Breast epithelium (tissue), 4 donors: Measurements from ENCODE around the gene FASTK. TPM values are rescaled to one million over a fixed set of nuclear protein-coding genes. Genes with fewer than 3 reads are reported as not detected.
A peak's percentile ranks its signal among the peaks of the same experiment; 100 is the strongest.

Source experiments
- DNase-seq, 2 donors: peaks; one replicate each; pipeline ENCODE4 v3.0.0-alpha.2; 2019; ENCODE audit warnings: low spot score in 2 of 2
- H3K27ac ChIP-seq, 2 donors: fragments of 200-600 bp; sonication (generic) in 1 of 2; one replicate each; pipeline ENCODE4 v1.5.1; 2016 to 2019; ENCODE audit warnings: mild to moderate bottlenecking in 1 of 2
- H3K27me3 ChIP-seq, 2 donors: fragments of 200-600 bp; sonication (generic) in 1 of 2; one replicate each; pipeline versions ENCODE4 v1.5.1 to v1.6.0; 2017 to 2019; ENCODE audit warnings: control low read depth in 1 of 2, mild to moderate bottlenecking in 1 of 2
- H3K36me3 ChIP-seq: fragments of 200-600 bp; one replicate; pipeline ENCODE4 v1.5.1; 2019
- H3K4me1 ChIP-seq, 2 donors: fragments of 200-600 bp; sonication (generic); one replicate each; pipeline ENCODE4 v1.5.1; 2016 to 2019; ENCODE audit warnings: control low read depth in 1 of 2
- H3K4me3 ChIP-seq, 3 donors: fragments of 200-600 bp; sonication (generic); 1 replicate in 2 of 3; 2 replicates in 1 of 3; pipeline ENCODE4 v1.5.1; 2016 to 2019; ENCODE audit warnings: mild to moderate bottlenecking in 3 of 3, moderate library complexity in 2 of 3
- H3K9me3 ChIP-seq, 2 donors: fragments of 200-600 bp; sonication (generic) in 1 of 2; one replicate each; pipeline ENCODE4 v1.5.1; 2016 to 2019; ENCODE audit warnings: control low read depth in 1 of 2
- POLR2A ChIP-seq: fragments of 450-650 bp; IDR thresholded peaks from one replicate; pipeline ENCODE4 v1.6.1; 2016; ENCODE audit warnings: antibody characterized with exemption, mild to moderate bottlenecking, moderate library complexity
- POLR2AphosphoS5 ChIP-seq, 3 donors: sonication (generic); formaldehyde crosslinking; IDR thresholded peaks; one replicate each; pipeline ENCODE4 v1.6.1; 2017; ENCODE audit warnings: antibody characterized with exemption in 3 of 3
- intact Hi-C: fragments of 100-400 bp; cut with DNase I; formaldehyde crosslinking; loops from one replicate; pipeline ENCODE4 v1.15.1; 2023; ENCODE audit warnings: low total_unique reads
- total RNA-seq, 3 donors: library from RNA; depleted of rRNA; stranded (reverse); fragments of >200 nt; gene quantifications; one replicate each; pipeline ENCODE4 v1.1.0, GENCODE V29; 2016
- TF ChIP-seq, protein P1 (sequence below), 3 donors: fragments of 450-650 bp; IDR thresholded peaks; one replicate each; pipeline ENCODE4 v1.5.1; 2016 to 2017; ENCODE audit warnings: antibody characterized with exemption in 3 of 3, mild to moderate bottlenecking in 3 of 3, moderate library complexity in 3 of 3

Gene FASTK
- total RNA-seq, 3 donors from 2014 or later = 45.6 to 63.5 (median 60.0) TPM

- no peaks in the 10 kb centered on the region for H3K9me3 ChIP-seq
- intact Hi-C loops = no loop called here
Measured at GRCh38 chr7:151102991-151103390, 22.4 kb upstream of the FASTK start.

DNA sequence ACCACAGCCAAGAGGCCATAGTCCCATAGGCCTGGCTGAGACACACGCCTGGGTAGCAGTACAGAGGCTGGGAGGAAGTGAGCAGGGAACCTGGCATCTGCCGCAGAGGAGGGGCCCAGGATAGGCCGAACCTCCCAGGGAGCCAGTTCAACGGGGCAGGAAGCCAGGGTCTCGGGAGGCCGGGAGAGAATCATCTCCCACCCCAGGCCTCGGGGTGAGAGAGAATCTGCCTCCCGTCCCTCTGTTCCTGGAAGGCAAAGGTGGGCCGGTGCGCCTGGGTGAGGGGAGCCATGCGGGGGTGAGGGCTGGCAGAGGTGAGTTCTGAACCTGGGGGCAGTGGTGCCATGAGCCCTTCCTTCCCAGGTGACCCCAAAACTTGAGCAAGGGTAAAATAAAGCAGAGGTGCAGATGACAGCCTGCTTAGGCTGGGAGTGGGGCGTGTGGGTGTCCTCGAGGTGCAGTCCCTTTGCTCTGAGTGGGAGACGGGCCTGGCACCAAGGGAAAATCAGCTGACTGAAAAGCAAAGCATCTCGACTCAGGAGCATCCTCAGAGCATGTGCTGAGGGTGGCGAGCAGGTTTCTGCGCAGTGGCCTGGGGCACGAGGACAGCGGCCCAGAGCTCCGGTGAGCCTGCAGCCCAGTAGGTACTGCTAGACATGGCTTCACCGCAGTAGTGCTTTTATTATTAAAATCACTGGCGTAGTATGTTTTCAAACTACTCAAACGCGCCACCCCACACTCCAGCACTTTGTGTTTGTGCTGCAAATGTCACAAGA, 21.2 kb upstream of the FASTK start:
- TF ChIP-seq POLR2A (no peak), POLR2AphosphoS5 (IDR thresholded peaks at IDR 0.05) (no peak)
- TF ChIP-seq, protein P1, sequence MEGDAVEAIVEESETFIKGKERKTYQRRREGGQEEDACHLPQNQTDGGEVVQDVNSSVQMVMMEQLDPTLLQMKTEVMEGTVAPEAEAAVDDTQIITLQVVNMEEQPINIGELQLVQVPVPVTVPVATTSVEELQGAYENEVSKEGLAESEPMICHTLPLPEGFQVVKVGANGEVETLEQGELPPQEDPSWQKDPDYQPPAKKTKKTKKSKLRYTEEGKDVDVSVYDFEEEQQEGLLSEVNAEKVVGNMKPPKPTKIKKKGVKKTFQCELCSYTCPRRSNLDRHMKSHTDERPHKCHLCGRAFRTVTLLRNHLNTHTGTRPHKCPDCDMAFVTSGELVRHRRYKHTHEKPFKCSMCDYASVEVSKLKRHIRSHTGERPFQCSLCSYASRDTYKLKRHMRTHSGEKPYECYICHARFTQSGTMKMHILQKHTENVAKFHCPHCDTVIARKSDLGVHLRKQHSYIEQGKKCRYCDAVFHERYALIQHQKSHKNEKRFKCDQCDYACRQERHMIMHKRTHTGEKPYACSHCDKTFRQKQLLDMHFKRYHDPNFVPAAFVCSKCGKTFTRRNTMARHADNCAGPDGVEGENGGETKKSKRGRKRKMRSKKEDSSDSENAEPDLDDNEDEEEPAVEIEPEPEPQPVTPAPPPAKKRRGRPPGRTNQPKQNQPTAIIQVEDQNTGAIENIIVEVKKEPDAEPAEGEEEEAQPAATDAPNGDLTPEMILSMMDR (IDR thresholded peaks at IDR 0.05) = no peak
- Histone ChIP-seq H3K4me1 (no peaks in the 10 kb centered on the region), H3K27ac (peak overlapping the region in 1 of 2 donors; percentile 19), H3K36me3 (no peaks in the 10 kb centered on the region), H3K9me3 (no peaks in the 10 kb centered on the region), H3K4me3 (no peak overlapping the region), H3K27me3 (no peaks in the 10 kb centered on the region)
- intact Hi-C loops = no loop called here
- no peak for DNase-seq

More at GRCh38 chr7:151102991-151103390, 22.4 kb upstream of the FASTK start:
- H3K36me3 ChIP-seq = no peaks in the 10 kb centered on the region
- DNase-seq = no peak
- no peaks in the 10 kb centered on the region for H3K4me1 ChIP-seq
- TF ChIP-seq, protein P1 (IDR thresholded peaks at IDR 0.05) = no peak
- TF ChIP-seq POLR2A (no peak), POLR2AphosphoS5 (IDR thresholded peaks at IDR 0.05) (no peak)
- no peaks in the 10 kb centered on the region for H3K27me3 ChIP-seq
- H3K27ac ChIP-seq = no peak overlapping the region
- H3K4me3 ChIP-seq = no peak overlapping the region

DNA sequence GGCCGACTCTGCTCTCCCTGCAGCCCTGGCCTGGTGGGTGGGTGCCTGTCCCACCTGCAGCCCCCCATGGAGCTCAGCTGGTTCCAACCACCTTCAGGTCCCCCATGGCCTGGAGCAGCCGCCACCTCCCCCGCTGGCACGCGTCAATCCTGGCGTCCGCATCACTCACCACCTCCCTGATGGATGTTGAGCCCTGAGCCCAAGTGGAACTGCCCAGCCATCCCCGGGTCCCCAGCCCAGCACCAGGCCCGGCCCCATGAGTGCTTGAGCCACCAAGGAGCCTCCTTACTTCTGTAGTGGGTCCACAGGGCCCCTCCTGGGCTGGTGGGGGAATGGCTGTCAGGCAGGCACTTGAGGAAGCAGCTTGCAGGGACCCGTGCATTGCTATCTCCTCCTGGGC, 20.3 kb upstream of the FASTK start:
- no peaks in the 10 kb centered on the region for H3K9me3 ChIP-seq
- no peaks in the 10 kb centered on the region for H3K27me3 ChIP-seq
- no peaks in the 10 kb centered on the region for H3K4me1 ChIP-seq
- no peak for DNase-seq
- intact Hi-C loops = no loop called here
- no peak overlapping the region for H3K4me3 ChIP-seq
- H3K27ac ChIP-seq = peak overlapping the region in 1 of 2 donors; percentile 19
- H3K36me3 ChIP-seq = no peaks in the 10 kb centered on the region
- TF ChIP-seq, protein P1 (IDR thresholded peaks at IDR 0.05) = no peak

DNA sequence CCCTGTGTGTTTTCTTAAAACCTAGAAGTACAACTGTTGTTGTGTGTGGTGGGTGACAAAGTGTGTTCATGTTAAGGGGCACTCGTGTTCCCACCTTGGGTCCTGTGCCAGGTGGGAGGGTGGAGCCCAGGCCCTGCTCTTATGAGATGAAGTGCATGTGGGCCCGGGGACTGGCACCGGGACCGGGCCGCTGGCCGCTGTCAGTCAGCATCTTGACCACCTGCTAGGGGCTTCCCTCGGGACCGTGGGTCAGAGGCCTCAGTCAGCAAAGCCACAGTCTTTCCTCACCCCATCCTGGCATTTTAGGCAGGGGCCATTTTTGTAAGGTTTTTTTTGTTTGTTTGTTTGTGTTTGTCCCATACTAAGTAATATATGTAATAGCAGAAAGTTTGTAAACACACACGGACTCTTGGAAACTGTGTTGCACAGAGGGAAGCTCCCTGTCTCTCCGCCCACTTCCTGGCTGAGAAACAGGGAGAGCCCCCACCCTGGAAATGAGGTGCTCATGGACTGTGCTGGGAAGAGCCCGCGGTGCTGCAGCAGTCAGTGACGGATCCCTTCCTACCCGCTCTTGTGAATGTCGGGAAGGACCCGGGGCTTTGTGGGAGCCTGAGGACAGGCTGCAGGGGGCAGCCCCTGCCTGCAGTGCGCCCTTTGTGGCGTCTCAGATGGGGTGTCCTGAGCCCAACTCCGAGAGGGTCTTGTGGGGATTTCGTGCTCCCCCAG, 19.0 kb upstream of the FASTK start:
- peak overlapping the region in 1 of 2 donors; percentile 20 for H3K27ac ChIP-seq
- no peak for TF ChIP-seq POLR2A
- TF ChIP-seq, protein P1 (IDR thresholded peaks at IDR 0.05) = no peak
- no peak for TF ChIP-seq POLR2AphosphoS5 (IDR thresholded peaks at IDR 0.05)
- H3K27me3 ChIP-seq = no peaks in the 10 kb centered on the region
- intact Hi-C loops = no loop called here
- H3K9me3 ChIP-seq = no peaks in the 10 kb centered on the region
- H3K4me3 ChIP-seq = peak overlapping the region in 1 of 3 donors; percentile 23
- no peaks in the 10 kb centered on the region for H3K36me3 ChIP-seq
- no peak for DNase-seq
- H3K4me1 ChIP-seq = no peaks in the 10 kb centered on the region
